Uterus (tissue), 2 donors: Measurements from ENCODE around the gene TRIM37.

Experiments used
- CTCF ChIP-seq, 4 experiments: fragments of 200-600 bp in 2 of 4; fragments of 450-650 bp in 2 of 4; sonication (generic) in 2 of 4; IDR thresholded peaks; one replicate each; pipeline ENCODE4 v1.5.1; 2016 to 2019; ENCODE audit warnings: antibody characterized with exemption in 4 of 4, mild to moderate bottlenecking in 2 of 4, moderate library complexity in 1 of 4
- POLR2A ChIP-seq, 2 donors: fragments of 450-650 bp; IDR thresholded peaks; one replicate each; pipeline ENCODE4 v1.6.1; 2016; ENCODE audit warnings: antibody characterized with exemption in 2 of 2, mild to moderate bottlenecking in 1 of 2, moderate library complexity in 1 of 2

GRCh38 chr17:59002848-59003247, 103.8 kb downstream of the TRIM37 start:
- TF ChIP-seq CTCF (IDR thresholded peaks at IDR 0.05) (no peak), POLR2A (IDR thresholded peaks at IDR 0.05) (no peak)
